Left lung (tissue), 10 donors: Measurements from ENCODE around the gene COPS6. TPM values are rescaled to one million over a fixed set of nuclear protein-coding genes. Genes with fewer than 3 reads are reported as not detected.
A peak's percentile ranks its signal among the peaks of the same experiment; 100 is the strongest.

Source experiments
- ATAC-seq: fragments of 200-7000 bp; cut with Tn5 transposase; one replicate; pipeline ENCODE4 v1.9.1; 2020; ENCODE audit warnings: moderate library complexity
- DNase-seq, 4 donors: peaks; one replicate each; pipeline ENCODE4 v3.0.0-alpha.2; 2013 to 2020
- H3K27ac ChIP-seq, 2 donors: fragments of 200-600 bp; sonication (generic) in 1 of 2; one replicate each; pipeline versions ENCODE4 v1.5.0 to v1.8.0; 2020 to 2021
- H3K27me3 ChIP-seq, 2 donors: fragments of 200-600 bp; sonication (generic) in 1 of 2; one replicate each; pipeline versions ENCODE4 v1.5.0 to v1.8.0; 2020 to 2021
- H3K36me3 ChIP-seq, 2 donors: fragments of 200-600 bp; sonication (generic) in 1 of 2; one replicate each; pipeline versions ENCODE4 v1.5.0 to v1.8.0; 2020 to 2021
- H3K4me1 ChIP-seq, 2 donors: fragments of 200-600 bp; one replicate each; pipeline ENCODE4 v1.8.0; 2021
- H3K4me3 ChIP-seq, 2 donors: fragments of 200-600 bp; sonication (generic) in 1 of 2; one replicate each; pipeline versions ENCODE4 v1.5.0 to v1.8.0; 2020 to 2021; ENCODE audit warnings: mild to moderate bottlenecking in 1 of 2
- H3K9me3 ChIP-seq, 2 donors: fragments of 200-600 bp; sonication (generic) in 1 of 2; one replicate each; pipeline versions ENCODE4 v1.5.0 to v1.8.0; 2020 to 2021
- intact Hi-C, 2 donors: fragments of 100-400 bp; cut with DNase I; formaldehyde crosslinking; loops; one replicate each; pipeline versions ENCODE4 v1.11.2 to v1.14.2; 2022
- polyA plus RNA-seq, 6 donors: library from polyadenylated mRNA; unstranded; fragments of 120-200 nt; gene quantifications; one replicate each; pipeline ENCODE4 v1.2.1, GENCODE V29; 2013; ENCODE audit not compliant: insufficient read length in 6 of 6
- total RNA-seq, 2 donors: library from RNA; stranded (reverse); fragmentation: NEBNext Ultra II Directional; extraction: Animal tissue kit (Norgen Biotek cat#: 25700); gene quantifications; one replicate each; pipeline ENCODE4 v1.2.1, GENCODE V29; 2021
- TF ChIP-seq, protein P1 (sequence below), 2 donors: fragments of 200-600 bp; sonication (generic) in 1 of 2; IDR thresholded peaks; one replicate each; pipeline versions ENCODE4 v1.5.0 to v1.8.0; 2021; ENCODE audit warnings: antibody characterized with exemption in 2 of 2
- donor health status: DM: no; HTN: yes; CAD: no.
- donor health status: DM: no; HTN: no; CAD: no.

The COPS6 gene
- total and polyA plus RNA-seq, 8 donors: 74.2 to 139 (median 114) TPM

DNA sequence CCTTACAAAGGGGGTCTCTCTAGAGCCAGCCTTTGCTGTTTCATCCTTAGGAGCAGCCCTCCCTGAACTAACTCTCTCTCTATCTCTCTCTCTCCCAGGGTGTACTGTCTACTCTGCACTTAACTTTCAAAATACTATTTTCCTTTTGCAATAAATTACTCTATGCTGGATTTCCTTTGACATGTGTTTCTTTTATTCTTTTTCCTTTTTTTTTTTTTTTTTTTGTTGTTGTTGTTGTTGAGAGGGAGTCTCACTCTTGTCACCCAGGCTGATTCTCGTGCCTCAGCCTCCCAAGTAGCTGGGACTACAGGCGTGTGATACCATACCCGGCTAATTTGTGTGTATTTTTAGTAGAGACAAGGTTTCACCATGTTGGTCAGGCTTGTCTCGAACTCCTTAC lies 5.8 kb upstream of the COPS6 start:
- ATAC-seq (no peak), DNase-seq (no peak)
- H3K27ac ChIP-seq: peak overlapping the region in 1 of 2 donors; percentile 88
- peaks cover 0 to 16% of the 10 kb centered on the region in 2 donors for H3K36me3 ChIP-seq
- no peaks in the 10 kb centered on the region for H3K9me3 ChIP-seq
- H3K4me3 ChIP-seq: no peak overlapping the region
- peaks cover 14 to 43% of the 10 kb centered on the region in 2 donors for H3K4me1 ChIP-seq
- intact Hi-C loops: no loop called here
- no peaks in the 10 kb centered on the region for H3K27me3 ChIP-seq
- TF ChIP-seq, protein P1, sequence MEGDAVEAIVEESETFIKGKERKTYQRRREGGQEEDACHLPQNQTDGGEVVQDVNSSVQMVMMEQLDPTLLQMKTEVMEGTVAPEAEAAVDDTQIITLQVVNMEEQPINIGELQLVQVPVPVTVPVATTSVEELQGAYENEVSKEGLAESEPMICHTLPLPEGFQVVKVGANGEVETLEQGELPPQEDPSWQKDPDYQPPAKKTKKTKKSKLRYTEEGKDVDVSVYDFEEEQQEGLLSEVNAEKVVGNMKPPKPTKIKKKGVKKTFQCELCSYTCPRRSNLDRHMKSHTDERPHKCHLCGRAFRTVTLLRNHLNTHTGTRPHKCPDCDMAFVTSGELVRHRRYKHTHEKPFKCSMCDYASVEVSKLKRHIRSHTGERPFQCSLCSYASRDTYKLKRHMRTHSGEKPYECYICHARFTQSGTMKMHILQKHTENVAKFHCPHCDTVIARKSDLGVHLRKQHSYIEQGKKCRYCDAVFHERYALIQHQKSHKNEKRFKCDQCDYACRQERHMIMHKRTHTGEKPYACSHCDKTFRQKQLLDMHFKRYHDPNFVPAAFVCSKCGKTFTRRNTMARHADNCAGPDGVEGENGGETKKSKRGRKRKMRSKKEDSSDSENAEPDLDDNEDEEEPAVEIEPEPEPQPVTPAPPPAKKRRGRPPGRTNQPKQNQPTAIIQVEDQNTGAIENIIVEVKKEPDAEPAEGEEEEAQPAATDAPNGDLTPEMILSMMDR (IDR thresholded peaks at IDR 0.05): no peak

DNA sequence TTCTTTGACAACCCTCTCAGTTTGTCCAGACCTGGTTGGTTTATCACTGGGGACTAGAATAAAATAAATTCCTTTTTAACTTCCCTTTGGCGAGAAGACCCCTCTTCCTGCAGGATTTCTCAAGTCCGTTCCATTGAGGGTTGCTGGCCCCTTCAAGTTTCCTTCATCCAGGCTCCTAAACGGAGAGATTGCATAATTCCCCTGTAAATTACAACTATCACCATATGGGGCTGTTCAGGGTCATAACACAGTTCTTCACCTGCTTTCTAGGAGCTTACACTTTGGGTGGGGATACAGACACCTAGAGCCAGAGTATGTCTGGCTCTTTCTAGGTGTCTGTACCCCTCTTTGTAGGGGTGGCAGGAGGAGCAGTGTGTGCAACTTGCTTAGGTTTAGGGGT lies 3.3 kb upstream of the COPS6 start:
- peaks cover 0 to 3% of the 10 kb centered on the region in 2 donors for H3K36me3 ChIP-seq
- H3K27ac ChIP-seq: no peak overlapping the region
- TF ChIP-seq, protein P1 (IDR thresholded peaks at IDR 0.05): no peak
- ATAC-seq: no peak
- H3K4me3 ChIP-seq: no peak overlapping the region
- H3K4me1 ChIP-seq: peaks cover 7 to 44% of the 10 kb centered on the region in 2 donors
- H3K27me3 ChIP-seq: no peaks in the 10 kb centered on the region
- no peak for DNase-seq
- intact Hi-C loops: no loop called here
- no peaks in the 10 kb centered on the region for H3K9me3 ChIP-seq

DNA sequence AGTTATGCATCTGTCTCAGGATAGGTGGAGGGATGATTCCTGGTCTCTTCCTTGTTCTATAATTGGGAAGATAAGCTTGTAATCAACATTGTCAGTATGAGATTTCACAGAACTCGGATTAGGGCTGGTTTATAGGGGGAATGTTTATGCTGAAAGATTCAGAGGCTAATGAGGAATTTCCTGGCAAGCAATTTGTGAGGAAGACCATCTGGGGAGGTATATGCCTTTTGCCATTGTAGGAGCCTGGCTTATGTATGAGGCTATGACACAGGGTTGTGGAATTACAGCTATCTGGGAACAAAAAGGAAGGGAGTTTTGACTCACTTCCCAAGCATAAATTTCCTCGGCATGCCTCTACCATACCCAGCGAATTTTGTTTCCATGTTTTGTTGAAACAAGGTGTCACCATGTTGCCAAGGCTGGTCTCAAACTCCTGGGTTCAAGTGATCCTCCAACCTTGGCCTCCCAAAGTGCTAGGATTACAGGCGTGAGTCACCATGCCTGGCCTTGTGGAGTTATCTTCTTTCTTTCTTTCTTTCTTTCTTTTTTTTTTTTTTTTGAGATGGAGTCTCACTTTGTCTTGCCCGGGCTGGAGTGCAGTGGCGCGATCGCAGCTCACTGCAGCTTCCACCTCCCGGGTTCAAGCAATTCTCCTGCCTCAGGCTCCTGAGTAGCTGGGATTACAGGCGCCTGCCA lies 1.6 kb upstream of the COPS6 start:
- DNase-seq (no peak), ATAC-seq (no peak)
- intact Hi-C loops: no loop called here
- peaks cover 0 to 20% of the 10 kb centered on the region in 2 donors for H3K36me3 ChIP-seq
- H3K9me3 ChIP-seq: no peaks in the 10 kb centered on the region
- H3K27ac ChIP-seq: no peak overlapping the region
- no peaks in the 10 kb centered on the region for H3K27me3 ChIP-seq
- peaks cover under 1 to 32% of the 10 kb centered on the region in 2 donors for H3K4me1 ChIP-seq
- H3K4me3 ChIP-seq: no peak overlapping the region
- TF ChIP-seq, protein P1 (IDR thresholded peaks at IDR 0.05): no peak

DNA sequence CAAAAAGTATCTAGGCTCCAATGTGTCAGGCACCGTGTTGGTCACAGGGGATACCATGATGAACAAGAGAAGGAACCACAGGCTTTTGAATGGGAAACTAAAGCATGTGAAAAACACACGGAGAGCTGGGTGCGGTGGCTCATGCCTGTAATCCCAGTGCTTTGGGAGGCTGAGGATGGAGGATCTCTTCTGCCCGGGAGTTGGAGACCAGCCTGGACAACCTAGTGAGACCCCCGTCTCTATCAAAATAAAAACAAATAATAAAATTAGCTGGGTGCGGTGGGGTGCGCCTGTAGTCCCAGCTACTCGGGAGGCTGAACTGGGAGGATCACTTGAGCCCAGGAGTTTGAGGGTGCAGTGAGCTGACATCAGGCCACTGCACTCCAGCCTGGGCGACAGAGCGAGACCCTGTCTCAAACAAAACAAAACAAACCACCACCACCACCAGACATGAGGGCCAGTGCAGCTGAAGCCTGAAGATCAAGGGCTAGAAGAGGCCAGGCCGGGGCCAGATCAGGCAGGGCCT lies 611 bp upstream of the COPS6 start:
- peaks cover 0 to 30% of the 10 kb centered on the region in 2 donors for H3K36me3 ChIP-seq
- no peaks in the 10 kb centered on the region for H3K9me3 ChIP-seq
- H3K4me1 ChIP-seq: peaks cover 0 to 27% of the 10 kb centered on the region in 2 donors
- TF ChIP-seq, protein P1 (IDR thresholded peaks at IDR 0.05): no peak
- DNase-seq (no peak), ATAC-seq (no peak)
- peak overlapping the region; percentile 88 to 90 for H3K4me3 ChIP-seq
- intact Hi-C loops: no loop called here
- peak overlapping the region; percentile 72 to 83 for H3K27ac ChIP-seq
- H3K27me3 ChIP-seq: no peaks in the 10 kb centered on the region

DNA sequence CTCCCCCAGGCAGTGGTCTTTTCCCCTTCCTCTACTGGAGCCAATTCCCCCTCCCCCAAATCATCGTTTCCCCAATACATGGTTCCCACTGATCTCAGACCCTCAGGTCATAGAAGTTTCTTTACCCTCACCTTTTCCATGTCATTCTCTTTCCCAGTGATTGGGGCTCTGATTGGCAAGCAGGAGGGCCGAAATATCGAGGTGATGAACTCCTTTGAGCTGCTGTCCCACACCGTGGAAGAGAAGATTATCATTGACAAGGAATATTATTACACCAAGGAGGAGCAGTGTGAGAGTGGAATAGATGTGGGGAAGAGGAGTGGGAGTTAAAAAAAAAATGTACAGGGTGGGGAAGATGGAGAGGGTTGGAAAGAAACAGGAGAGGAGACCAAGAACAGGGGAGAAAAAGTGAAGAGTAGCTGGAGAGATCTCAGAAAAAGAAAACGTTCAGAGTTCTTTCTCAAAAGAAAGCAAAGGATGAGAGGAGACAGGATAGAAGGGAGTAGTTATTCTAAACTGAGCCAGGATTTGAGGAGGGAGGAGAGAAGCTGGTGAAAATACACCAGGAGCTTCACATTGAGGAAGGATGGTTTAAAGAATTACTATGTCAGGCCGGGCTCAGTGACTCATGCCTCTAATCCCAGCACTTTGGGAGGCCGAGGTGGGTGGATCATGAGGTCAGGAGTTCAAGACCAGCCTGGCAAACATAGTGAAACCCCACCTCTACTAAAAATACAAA lies 858 bp downstream of the COPS6 start:
- ATAC-seq (no peak), DNase-seq (no peak)
- TF ChIP-seq, protein P1 (IDR thresholded peaks at IDR 0.05): no peak
- no peaks in the 10 kb centered on the region for H3K27me3 ChIP-seq
- peak overlapping the region; percentile 72 to 83 for H3K27ac ChIP-seq
- H3K9me3 ChIP-seq: no peaks in the 10 kb centered on the region
- peaks cover 0 to 32% of the 10 kb centered on the region in 2 donors for H3K4me1 ChIP-seq
- intact Hi-C loops: no loop called here
- H3K4me3 ChIP-seq: peak overlapping the region; percentile 88 to 90
- H3K36me3 ChIP-seq: peaks cover 0 to 44% of the 10 kb centered on the region in 2 donors
